HG03095 (cell line): ENCODE measurements around the gene F12.
"Not testable (repeated sequence)": the region's sequence is repeated elsewhere in the genome, so short reads cannot be mapped to it uniquely, and the experiment has no call there.

ENCODE experiments used
- ATAC-seq: cut with Tn5 transposase; IDR thresholded peaks from one replicate; pipeline ENCODE4 v1.9.1; 2021; ENCODE audit warnings: moderate library complexity; ENCODE audit not compliant: unreplicated experiment

The F12 gene

GRCh38 chr5:177389241-177390169 is 19.9 kb downstream of the F12 start:
- ATAC-seq = peak; percentile 46

- ATAC-seq = no peak
Measured at GRCh38 chr5:177388521-177389052, 20.8 kb downstream of the F12 start.

- ATAC-seq = no peak
Measured at GRCh38 chr5:177387405-177387804, 22.0 kb downstream of the F12 start.

GRCh38 chr5:177386542-177386941 is 22.8 kb downstream of the F12 start:
- ATAC-seq = no peak

GRCh38 chr5:177385720-177386119 is 23.6 kb downstream of the F12 start:
- ATAC-seq = no peak

GRCh38 chr5:177384134-177384533 is 25.2 kb downstream of the F12 start, which contains the start of gene SLC34A1:
Gene SLC34A1 (plus strand): TSS chr5:177384434. CDS start chr5:177385742, 1,308 bp downstream.
- ATAC-seq = no peak

GRCh38 chr5:177383181-177383580 is 26.2 kb downstream of the F12 start:
- ATAC-seq = no peak

GRCh38 chr5:177382423-177383029 is 26.8 kb downstream of the F12 start:
- no peak for ATAC-seq

GRCh38 chr5:177380805-177381126 is 28.6 kb downstream of the F12 start:
- no peak for ATAC-seq

GRCh38 chr5:177378884-177379883 is 30.2 kb downstream of the F12 start:
- no peak for ATAC-seq

- no peak for ATAC-seq
Measured at GRCh38 chr5:177377851-177378776, 31.2 kb downstream of the F12 start.

- ATAC-seq = no peak
Measured at GRCh38 chr5:177376107-177376506, 33.3 kb downstream of the F12 start.

GRCh38 chr5:177375516-177375915 is 33.8 kb downstream of the F12 start:
- not testable (repeated sequence) for ATAC-seq

- ATAC-seq = no peak
Measured at GRCh38 chr5:177374211-177374610, 35.2 kb downstream of the F12 start.

GRCh38 chr5:177373806-177374205 is 35.6 kb downstream of the F12 start:
- ATAC-seq = no peak

GRCh38 chr5:177372910-177373309 is 36.5 kb downstream of the F12 start:
- no peak for ATAC-seq

GRCh38 chr5:177372034-177372896 is 37.1 kb downstream of the F12 start:
- ATAC-seq = no peak

GRCh38 chr5:177371120-177372033 is 38.0 kb downstream of the F12 start:
- ATAC-seq = no peak
